OCI-LY1 (cell line): Measurements from ENCODE around the gene KRTAP10-10.

Experiments used
- H2AFZ ChIP-seq: fragments of 200-600 bp; sonication (generic), shearing (Covaris generic); 2 replicates; pipeline ENCODE4 v1.6.0; 2014; ENCODE audit warnings: antibody characterized with exemption, mild to moderate bottlenecking, low read length
- H3F3A ChIP-seq: fragments of 200-600 bp; sonication (generic), shearing (Covaris generic); 2 replicates; pipeline ENCODE4 v1.6.0; 2014; ENCODE audit warnings: mild to moderate bottlenecking, antibody characterized with exemption, low read length, moderate library complexity; ENCODE audit not compliant: insufficient read depth
- H3K27ac ChIP-seq: fragments of 200-600 bp; sonication (generic); 2 replicates; pipeline ENCODE4 v1.5.1; 2014; ENCODE audit warnings: low read length, mixed run types, mild to moderate bottlenecking, low read depth; ENCODE audit not compliant: poor library complexity, severe bottlenecking
- H3K27me3 ChIP-seq: fragments of 200-600 bp; sonication (generic); 2 replicates; pipeline ENCODE4 v1.6.0; 2014; ENCODE audit warnings: antibody characterized with exemption, mild to moderate bottlenecking, low read length, moderate library complexity; ENCODE audit not compliant: insufficient read depth
- H3K36me3 ChIP-seq: fragments of 200-600 bp; sonication (generic); 2 replicates; pipeline ENCODE4 v1.6.1; 2014; ENCODE audit warnings: mild to moderate bottlenecking, antibody characterized with exemption, low read length, moderate library complexity, mixed read lengths; ENCODE audit not compliant: insufficient read depth
- H3K4me1 ChIP-seq: fragments of 200-600 bp; sonication (generic); 2 replicates; pipeline ENCODE4 v1.5.1; 2014; ENCODE audit warnings: mild to moderate bottlenecking, low read length, moderate library complexity; ENCODE audit not compliant: insufficient read depth, severe bottlenecking
- H3K4me2 ChIP-seq: fragments of 200-600 bp; sonication (generic), shearing (Covaris generic); 2 replicates; pipeline ENCODE4 v1.6.1; 2014; ENCODE audit warnings: low read length
- H3K4me3 ChIP-seq: fragments of 200-600 bp; sonication (generic); 2 replicates; pipeline ENCODE4 v1.5.1; 2014; ENCODE audit warnings: low read length, low read depth, mild to moderate bottlenecking, mixed read lengths; ENCODE audit not compliant: poor library complexity, severe bottlenecking
- H3K79me2 ChIP-seq: fragments of 200-600 bp; shearing (Covaris generic); 2 replicates; pipeline ENCODE4 v1.6.1; 2016; ENCODE audit warnings: mixed run types, low read length, mixed read lengths; ENCODE audit not compliant: insufficient read depth
- H3K9ac ChIP-seq: fragments of 200-600 bp; sonication (generic), shearing (Covaris generic); 2 replicates; pipeline ENCODE4 v1.6.1; 2014; ENCODE audit warnings: mild to moderate bottlenecking, low read length, mixed read lengths
- H3K9me2 ChIP-seq: fragments of 200-600 bp; sonication (generic), shearing (Covaris generic); 2 replicates; pipeline ENCODE4 v1.6.1; 2014; ENCODE audit warnings: low read depth, mild to moderate bottlenecking, low read length, mixed read lengths
- H3K9me3 ChIP-seq: fragments of 200-600 bp; shearing (Covaris generic); 2 replicates; pipeline ENCODE4 v1.6.1; 2014; ENCODE audit warnings: low read length, mixed read lengths
- H4K20me1 ChIP-seq: fragments of 200-600 bp; sonication (generic), shearing (Covaris generic); 2 replicates; pipeline ENCODE4 v1.6.0; 2016; ENCODE audit warnings: mild to moderate bottlenecking, low read length; ENCODE audit not compliant: insufficient read depth
- CTCF ChIP-seq: fragments of 200-600 bp; sonication (generic), shearing (Covaris generic); IDR thresholded peaks from 2 replicates; pipeline ENCODE4 v1.5.1; 2017; ENCODE audit warnings: mild to moderate bottlenecking, antibody characterized with exemption, low read length, moderate library complexity, mixed read lengths
- EZH2 ChIP-seq: fragments of 200-600 bp; sonication (generic), shearing (Covaris generic); IDR thresholded peaks from 2 replicates; pipeline ENCODE4 v1.8.0; 2017; ENCODE audit warnings: borderline replicate concordance, mixed run types, mild to moderate bottlenecking, antibody characterized with exemption, low read length, moderate library complexity, mixed read lengths

Gene KRTAP10-10

DNA sequence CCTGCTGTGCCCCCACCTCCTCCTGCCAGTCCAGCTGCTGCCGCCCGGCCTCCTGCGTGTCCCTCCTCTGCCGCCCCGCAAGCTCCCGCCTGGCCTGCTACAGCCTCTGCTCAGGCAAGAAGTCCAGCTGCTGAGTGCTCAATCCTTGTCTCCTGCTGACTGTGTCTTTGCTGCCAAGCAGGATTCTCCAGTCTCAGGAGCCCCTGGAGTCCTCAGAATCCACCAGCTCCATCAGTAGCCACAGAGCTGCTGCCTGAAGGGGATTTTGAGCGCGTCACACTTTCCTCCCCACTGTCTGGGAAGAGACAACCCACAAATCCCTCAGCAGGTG, 10.0 kb downstream of the KRTAP10-10 start:
- Histone ChIP-seq H3K9ac (no peak overlapping the region), H3K27ac (no peak overlapping the region), H2AFZ (no peak overlapping the region), H3K27me3 (no peaks in the 10 kb centered on the region), H3K4me1 (no peaks in the 10 kb centered on the region), H3K4me2 (no peak overlapping the region), H3K9me3 (peaks cover 8% of the 10 kb centered on the region), H3F3A (no peaks in the 10 kb centered on the region), H4K20me1 (no peaks in the 10 kb centered on the region), H3K9me2 (no peaks in the 10 kb centered on the region), H3K36me3 (no peaks in the 10 kb centered on the region), H3K79me2 (no peaks in the 10 kb centered on the region), H3K4me3 (no peak overlapping the region)
- no peak for TF ChIP-seq EZH2
- no peak for TF ChIP-seq CTCF

GRCh38 chr21:44648557-44649311, 11.6 kb downstream of the KRTAP10-10 start:
- no peaks in the 10 kb centered on the region for H3K4me1 ChIP-seq
- H3K4me3 ChIP-seq = no peak overlapping the region
- no peaks in the 10 kb centered on the region for H3F3A ChIP-seq
- TF ChIP-seq CTCF (no peak), EZH2 (no peak)
- H3K27ac ChIP-seq = no peak overlapping the region
- H4K20me1 ChIP-seq = no peaks in the 10 kb centered on the region
- no peaks in the 10 kb centered on the region; the same call in 1 of the 2 replicates for H3K36me3 ChIP-seq
- no peak overlapping the region for H3K4me2 ChIP-seq
- H3K9me2 ChIP-seq = no peaks in the 10 kb centered on the region
- H2AFZ ChIP-seq = no peak overlapping the region
- H3K27me3 ChIP-seq = no peaks in the 10 kb centered on the region
- H3K9me3 ChIP-seq = peaks cover 6% of the 10 kb centered on the region; the same call in 1 of the 2 replicates
- H3K79me2 ChIP-seq = no peaks in the 10 kb centered on the region
- H3K9ac ChIP-seq = no peak overlapping the region

GRCh38 chr21:44649521-44650100, 12.5 kb downstream of the KRTAP10-10 start:
- Histone ChIP-seq H3F3A (no peaks in the 10 kb centered on the region), H3K27me3 (no peaks in the 10 kb centered on the region), H3K4me2 (no peak overlapping the region), H3K4me3 (no peak overlapping the region), H3K27ac (no peak overlapping the region), H3K79me2 (no peaks in the 10 kb centered on the region), H3K9me2 (no peaks in the 10 kb centered on the region), H3K9ac (no peak overlapping the region), H4K20me1 (no peaks in the 10 kb centered on the region), H2AFZ (no peak overlapping the region), H3K4me1 (no peaks in the 10 kb centered on the region), H3K9me3 (0 out of 2 replicates have a peak, but pooled peaks cover 2% of the 10 kb centered on the region), H3K36me3 (no peaks in the 10 kb centered on the region; the same call in 1 of the 2 replicates)
- no peak for TF ChIP-seq CTCF
- no peak for TF ChIP-seq EZH2
